AG10803 (cell line): ENCODE measurements around the gene AIFM3.

Experiments
- DNase-seq: peaks from one replicate; pipeline ENCODE4 v3.0.0; 2010; ENCODE audit warnings: low read depth
- H3K4me3 ChIP-seq: 2 replicates; pipeline ENCODE4 v1.5.1; 2011; ENCODE audit warnings: mild to moderate bottlenecking, low read length, control low read depth
- TF ChIP-seq, protein P1 (sequence below): conservative IDR thresholded peaks from 2 replicates; pipeline ENCODE4 v1.5.1; 2011; ENCODE audit warnings: mild to moderate bottlenecking, low read length, control low read depth, inconsistent platforms

Gene AIFM3

DNA sequence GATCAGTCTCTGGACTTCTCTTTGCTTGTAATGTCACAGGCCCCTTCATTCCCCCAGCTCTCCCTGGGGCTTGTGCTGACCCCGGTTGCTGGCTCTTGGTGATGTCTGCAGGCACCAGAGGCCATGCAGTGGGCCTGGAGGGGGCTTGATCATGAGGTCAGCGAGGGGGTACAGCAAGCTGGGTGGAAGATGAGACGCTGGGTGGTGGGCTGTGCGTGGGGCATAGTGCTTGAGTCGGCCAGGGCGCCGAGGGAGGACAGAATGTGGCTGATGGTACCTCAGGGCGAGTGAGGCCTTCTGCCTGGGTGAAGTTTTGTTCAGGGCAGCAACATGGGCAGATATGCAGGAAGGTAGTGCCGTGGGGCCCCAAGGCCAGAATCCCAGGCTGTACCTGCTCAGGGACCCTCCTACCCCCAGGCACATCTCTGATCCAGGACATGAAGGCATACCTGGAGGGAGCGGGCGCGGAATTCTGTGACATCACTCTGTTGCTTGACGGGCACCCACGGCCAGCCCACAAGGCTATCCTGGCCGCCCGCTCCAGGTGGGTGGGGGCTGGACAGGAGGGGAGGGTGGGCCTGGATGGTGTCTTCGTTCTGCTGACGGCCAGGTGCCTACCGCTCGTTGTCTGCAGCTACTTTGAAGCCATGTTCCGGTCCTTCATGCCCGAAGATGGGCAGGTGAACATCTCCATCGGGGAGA, 28.4 kb downstream of the AIFM3 start:
- TF ChIP-seq, protein P1, sequence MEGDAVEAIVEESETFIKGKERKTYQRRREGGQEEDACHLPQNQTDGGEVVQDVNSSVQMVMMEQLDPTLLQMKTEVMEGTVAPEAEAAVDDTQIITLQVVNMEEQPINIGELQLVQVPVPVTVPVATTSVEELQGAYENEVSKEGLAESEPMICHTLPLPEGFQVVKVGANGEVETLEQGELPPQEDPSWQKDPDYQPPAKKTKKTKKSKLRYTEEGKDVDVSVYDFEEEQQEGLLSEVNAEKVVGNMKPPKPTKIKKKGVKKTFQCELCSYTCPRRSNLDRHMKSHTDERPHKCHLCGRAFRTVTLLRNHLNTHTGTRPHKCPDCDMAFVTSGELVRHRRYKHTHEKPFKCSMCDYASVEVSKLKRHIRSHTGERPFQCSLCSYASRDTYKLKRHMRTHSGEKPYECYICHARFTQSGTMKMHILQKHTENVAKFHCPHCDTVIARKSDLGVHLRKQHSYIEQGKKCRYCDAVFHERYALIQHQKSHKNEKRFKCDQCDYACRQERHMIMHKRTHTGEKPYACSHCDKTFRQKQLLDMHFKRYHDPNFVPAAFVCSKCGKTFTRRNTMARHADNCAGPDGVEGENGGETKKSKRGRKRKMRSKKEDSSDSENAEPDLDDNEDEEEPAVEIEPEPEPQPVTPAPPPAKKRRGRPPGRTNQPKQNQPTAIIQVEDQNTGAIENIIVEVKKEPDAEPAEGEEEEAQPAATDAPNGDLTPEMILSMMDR, result no peak
- H3K4me3 ChIP-seq, result no peak overlapping the region
- no peak for DNase-seq

DNA sequence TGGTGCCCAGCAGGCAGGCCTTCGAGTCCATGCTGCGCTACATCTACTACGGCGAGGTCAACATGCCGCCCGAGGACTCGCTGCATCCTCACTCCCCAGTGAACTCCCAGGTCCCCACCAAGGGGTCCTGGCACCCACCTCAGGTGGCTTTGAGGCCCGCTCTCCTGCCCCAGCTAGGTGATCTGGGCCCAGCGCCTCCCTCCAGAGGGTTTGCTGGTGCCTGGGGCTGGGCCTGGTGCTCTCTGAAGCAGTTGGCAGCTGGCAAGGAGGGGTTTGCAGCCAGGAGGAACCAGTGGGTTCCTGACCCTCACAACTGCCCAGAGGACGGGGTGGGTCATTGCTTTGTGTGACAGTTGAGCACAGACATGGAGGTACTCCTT, 29.0 kb downstream of the AIFM3 start:
- TF ChIP-seq, protein P1, result no peak
- DNase-seq, result no peak
- H3K4me3 ChIP-seq, result no peak overlapping the region

DNA sequence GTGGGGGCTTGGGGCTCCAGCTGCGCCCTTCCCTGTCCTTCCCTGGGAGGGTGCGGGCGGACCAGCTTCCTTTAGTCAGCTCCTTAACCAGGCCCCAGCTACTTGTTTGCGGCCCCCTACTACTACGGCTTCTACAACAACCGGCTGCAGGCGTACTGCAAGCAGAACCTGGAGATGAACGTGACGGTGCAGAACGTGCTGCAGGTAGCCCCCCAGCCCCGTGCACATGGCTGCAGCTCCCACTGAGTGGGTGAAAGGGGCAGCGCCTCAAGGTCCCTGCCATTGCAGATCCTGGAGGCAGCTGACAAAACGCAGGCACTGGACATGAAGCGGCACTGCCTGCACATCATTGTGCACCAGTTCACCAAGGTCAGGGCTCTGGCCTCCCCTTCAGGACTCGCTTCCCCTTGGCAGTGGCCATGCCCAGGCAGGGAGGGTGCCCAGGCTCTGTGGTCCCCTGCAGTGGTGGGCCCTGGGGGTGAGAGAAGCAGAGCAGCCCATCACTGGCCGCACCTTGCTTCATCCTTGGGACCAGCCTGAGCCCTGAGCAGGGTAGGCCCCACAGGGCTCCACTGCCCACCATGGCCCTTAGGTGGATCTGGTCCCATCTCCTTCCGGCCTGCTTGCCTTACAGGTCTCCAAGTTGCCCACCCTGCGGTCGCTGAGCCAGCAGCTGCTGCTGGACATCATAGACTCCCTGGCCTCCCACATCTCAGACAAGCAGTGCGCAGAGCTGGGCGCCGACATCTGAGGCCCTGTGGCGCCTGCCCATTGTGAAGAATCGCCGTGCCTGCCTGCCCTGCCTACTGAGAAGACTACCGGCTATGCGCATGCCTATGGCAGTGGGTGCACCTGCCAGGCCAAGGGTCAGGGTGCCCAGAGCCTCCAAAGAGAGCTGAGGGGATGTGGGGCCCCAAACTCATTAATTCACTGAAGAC, 29.8 kb downstream of the AIFM3 start:
- TF ChIP-seq, protein P1, result no peak
- DNase-seq, result no peak
- no peak overlapping the region for H3K4me3 ChIP-seq

DNA sequence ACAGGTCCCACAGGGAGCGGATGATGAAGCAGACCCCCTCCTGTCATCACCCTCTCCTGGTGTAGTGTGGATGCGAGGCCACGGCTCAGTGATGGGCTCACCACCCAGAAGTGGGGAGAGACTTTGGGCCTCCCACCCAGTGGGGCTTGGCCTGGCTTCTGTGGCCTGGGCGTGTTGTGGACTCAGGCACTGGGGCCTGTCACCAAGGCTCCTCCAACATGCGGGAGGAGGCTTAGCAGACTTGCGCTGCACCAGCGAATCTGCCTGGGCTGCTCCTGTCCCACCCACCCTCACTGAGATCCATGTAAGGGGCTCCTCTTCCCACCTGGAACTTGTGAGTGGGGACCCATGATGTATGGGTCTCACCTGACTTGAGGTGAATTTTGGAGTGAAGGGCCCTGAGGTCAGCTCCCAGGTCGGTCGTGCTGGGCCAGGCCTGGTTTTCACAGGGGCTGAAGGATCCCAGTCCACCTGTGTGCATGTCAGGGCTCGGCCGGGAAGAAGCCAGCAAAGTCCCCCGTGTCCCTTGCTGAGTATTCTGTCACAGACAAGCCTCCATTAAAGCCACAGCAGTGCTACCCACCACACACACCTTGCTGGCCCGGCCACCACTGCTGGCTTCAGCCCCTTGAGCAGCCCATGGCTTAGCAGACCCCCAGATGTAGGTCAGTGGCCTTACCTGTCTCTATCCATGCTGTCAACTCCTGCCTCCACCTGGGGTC, 30.6 kb downstream of the AIFM3 start:
- no peak for DNase-seq
- H3K4me3 ChIP-seq, result no peak overlapping the region
- TF ChIP-seq, protein P1, result no peak

DNA sequence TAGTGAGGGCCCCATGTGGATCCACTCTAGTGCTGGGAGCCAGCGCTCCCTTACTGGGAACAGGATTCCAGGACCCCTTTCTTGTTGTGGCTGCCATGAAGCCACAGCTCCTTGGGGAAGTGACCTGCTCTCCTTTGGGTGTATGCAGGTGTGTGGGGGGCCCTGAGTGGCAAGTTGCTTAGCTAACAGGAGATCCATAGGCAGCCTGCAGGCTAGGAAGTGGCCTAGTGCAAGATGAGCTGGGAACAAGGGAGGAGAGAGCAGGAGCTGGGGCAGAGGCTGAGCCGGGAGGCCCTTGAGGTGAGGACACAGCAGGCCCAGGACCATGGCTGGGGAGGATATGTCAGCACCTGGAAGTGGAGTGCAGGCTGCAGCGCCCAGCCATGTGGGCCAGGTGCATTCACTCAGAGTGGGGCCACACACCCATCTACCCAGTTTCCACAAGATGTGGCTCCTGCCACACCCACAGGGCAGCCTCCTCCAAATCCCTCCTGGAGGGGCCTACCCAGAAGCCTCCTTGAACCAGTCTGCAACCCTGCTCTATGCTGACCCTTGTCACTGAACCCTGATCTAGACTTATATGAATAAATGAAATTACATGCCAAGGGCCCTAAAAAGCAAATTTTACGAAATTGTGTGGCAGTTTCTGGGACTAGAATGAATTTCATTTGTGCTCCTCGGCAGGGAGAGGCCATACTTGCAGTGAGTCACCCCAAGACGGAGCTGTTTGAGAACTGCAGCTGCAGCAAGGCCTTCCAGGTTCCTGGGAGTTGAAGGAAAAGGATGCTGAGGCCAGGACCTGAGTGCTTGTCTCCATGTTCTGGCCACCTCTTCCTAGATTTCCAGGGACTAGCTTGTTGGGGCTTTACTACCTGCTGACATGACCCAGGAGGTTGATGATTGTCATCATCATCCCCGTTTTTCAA, 31.6 kb downstream of the AIFM3 start:
- H3K4me3 ChIP-seq, result no peak overlapping the region
- DNase-seq, result no peak
- TF ChIP-seq, protein P1, result no peak
